Measurements from ENCODE around the gene PIM3.

Gene PIM3

GRCh38 chr22:49965091-49966040 is 4.8 kb downstream of the PIM3 start:
- peak; percentile 18 for DNase-seq (ENCODE audit: extremely low read depth, insufficient read length)
- H3K4me3 ChIP-seq (replicated peaks; ENCODE audit: low read depth, low read length) = no peak overlapping the region
- no peak for TF ChIP-seq CTCF (IDR thresholded peaks at IDR 0.05; ENCODE audit: insufficient read depth, low read length, poor library complexity, severe bottlenecking)
- peaks cover 13% of the 10 kb centered on the region for H3K36me3 ChIP-seq (ENCODE audit: control insufficient read depth, insufficient read depth, low read length)
- no peaks in the 10 kb centered on the region for H3K27me3 ChIP-seq (replicated peaks; ENCODE audit: control insufficient read depth, insufficient read depth, low read length)

DNA sequence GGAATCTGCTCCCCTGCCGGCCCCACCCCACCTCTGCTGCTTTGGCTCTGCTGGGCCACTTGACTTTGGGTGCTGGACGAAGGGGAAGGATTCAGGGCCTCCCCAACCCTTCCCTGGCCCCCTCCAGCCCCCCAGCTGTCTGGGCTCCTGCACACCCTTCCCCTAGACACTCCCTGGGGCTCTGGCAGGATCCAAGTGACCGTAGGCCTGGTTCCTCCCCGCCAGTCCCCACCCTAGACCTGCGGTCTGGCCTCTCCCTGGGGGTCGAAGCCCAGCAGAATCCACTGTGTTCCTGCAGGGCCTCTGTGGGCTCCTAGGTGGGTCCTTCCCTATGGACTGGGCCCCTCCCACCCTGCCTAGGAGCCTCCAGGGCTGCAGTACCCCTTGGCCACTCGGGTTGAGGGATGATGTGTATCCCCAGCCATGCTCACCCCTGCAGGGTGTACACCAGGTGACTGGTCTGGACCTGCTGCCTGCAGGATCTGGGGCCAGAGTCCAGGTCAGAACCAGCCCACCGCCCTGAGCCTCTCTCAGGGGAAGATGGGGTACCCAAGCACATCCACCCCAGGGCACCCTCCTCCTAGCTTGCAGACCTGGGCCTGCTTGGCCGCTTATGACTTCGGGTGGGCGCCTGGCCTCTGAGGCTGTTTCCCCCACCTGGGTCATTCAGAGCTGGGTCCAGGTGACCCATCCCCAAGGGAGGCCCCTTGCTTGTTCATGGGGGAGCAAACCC is 5.6 kb downstream of the PIM3 start:
- Histone ChIP-seq H3K4me3 (replicated peaks; ENCODE audit: low read depth, low read length) (no peak overlapping the region), H3K36me3 (ENCODE audit: control insufficient read depth, insufficient read depth, low read length) (peaks cover 13% of the 10 kb centered on the region), H3K27me3 (replicated peaks; ENCODE audit: control insufficient read depth, insufficient read depth, low read length) (no peaks in the 10 kb centered on the region)
- peak; percentile 30 for DNase-seq (ENCODE audit: extremely low read depth, insufficient read length)
- TF ChIP-seq CTCF (IDR thresholded peaks at IDR 0.05; ENCODE audit: insufficient read depth, low read length, poor library complexity, severe bottlenecking) = no peak

DNA sequence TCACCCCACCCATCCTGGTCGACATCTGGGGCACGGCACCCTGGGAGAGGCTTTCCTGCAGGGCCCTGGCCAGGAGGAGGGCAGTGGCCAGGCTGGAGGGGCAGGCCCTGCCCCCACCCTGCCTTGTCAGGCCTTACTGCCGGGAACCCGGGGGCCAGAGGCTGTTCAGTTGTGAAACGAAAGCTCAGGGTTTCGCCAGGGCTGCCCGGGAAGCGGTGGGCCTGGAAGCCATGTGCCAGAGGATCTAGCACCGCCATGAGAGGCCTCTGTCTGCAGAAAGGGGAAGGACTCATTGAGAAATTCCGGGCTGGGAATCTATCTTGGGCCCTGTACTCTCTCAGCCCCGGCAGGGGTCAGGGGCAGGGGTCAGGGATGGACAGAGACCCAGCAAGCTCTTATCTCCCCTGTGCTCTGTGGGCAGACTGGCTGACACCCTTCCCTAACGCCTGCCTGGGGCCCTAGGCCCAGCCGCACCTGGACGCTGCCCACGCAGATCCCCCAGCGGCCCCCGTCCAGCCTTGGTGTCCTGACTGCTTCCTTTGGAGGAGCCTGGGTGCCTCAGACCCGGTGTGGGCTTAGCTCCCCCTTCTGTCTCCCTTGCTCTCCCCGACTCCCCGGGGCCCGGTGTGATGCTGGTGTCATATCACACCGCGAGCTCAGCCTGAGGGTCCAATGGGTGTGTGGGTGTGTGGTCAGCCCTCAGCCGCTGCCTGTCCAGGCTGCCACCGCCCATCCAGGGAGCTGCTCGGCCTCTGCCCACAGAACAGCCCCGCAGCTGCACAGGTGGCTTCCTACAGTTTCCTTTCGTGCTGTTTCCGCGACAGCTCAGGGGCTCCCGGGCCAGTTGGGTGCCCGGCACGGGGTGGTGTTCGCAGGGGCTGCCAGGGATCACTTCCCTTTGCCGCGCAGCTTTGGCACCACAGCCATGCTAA is 6.5 kb downstream of the PIM3 start:
- DNase-seq (ENCODE audit: extremely low read depth, insufficient read length) = peak; percentile 61
- Histone ChIP-seq H3K27me3 (replicated peaks; ENCODE audit: control insufficient read depth, insufficient read depth, low read length) (no peaks in the 10 kb centered on the region), H3K4me3 (replicated peaks; ENCODE audit: low read depth, low read length) (no peak overlapping the region), H3K36me3 (ENCODE audit: control insufficient read depth, insufficient read depth, low read length) (peaks cover 13% of the 10 kb centered on the region)
- peak; percentile 7 for TF ChIP-seq CTCF (IDR thresholded peaks at IDR 0.05; ENCODE audit: insufficient read depth, low read length, poor library complexity, severe bottlenecking)

- TF ChIP-seq CTCF (IDR thresholded peaks at IDR 0.05; ENCODE audit: insufficient read depth, low read length, poor library complexity, severe bottlenecking) = no peak
- DNase-seq (ENCODE audit: extremely low read depth, insufficient read length) = no peak
- Histone ChIP-seq H3K36me3 (ENCODE audit: control insufficient read depth, insufficient read depth, low read length) (peaks cover 13% of the 10 kb centered on the region), H3K27me3 (replicated peaks; ENCODE audit: control insufficient read depth, insufficient read depth, low read length) (no peaks in the 10 kb centered on the region), H3K4me3 (replicated peaks; ENCODE audit: low read depth, low read length) (no peak overlapping the region)
Measured at GRCh38 chr22:49967706-49968208, 7.2 kb downstream of the PIM3 start.

- no peak overlapping the region for H3K4me3 ChIP-seq (replicated peaks; ENCODE audit: low read depth, low read length)
- peak; percentile 25 for DNase-seq (ENCODE audit: extremely low read depth, insufficient read length)
- H3K27me3 ChIP-seq (replicated peaks; ENCODE audit: control insufficient read depth, insufficient read depth, low read length) = no peaks in the 10 kb centered on the region
- no peak for TF ChIP-seq CTCF (IDR thresholded peaks at IDR 0.05; ENCODE audit: insufficient read depth, low read length, poor library complexity, severe bottlenecking)
- H3K36me3 ChIP-seq (ENCODE audit: control insufficient read depth, insufficient read depth, low read length) = peaks cover 6% of the 10 kb centered on the region
Measured at GRCh38 chr22:49968313-49968830, 7.8 kb downstream of the PIM3 start.

Measured in GM06990 (cell line).